ENCODE results near the gene DPY19L1. TPM values are rescaled to one million over a fixed set of nuclear protein-coding genes. Genes with fewer than 3 reads are reported as not detected.
"Not testable (repeated sequence)": the region's sequence is repeated elsewhere in the genome, so short reads cannot be mapped to it uniquely, and the experiment has no call there.

DPY19L1 gene
- total RNA-seq = 7.8 TPM

- DNase-seq (ENCODE audit: low read depth in 2 of 3, low spot score in 2 of 3) = no peak
Measured at GRCh38 chr7:35037211-35037525, at the start of gene DPY19L1. Gene DPY19L1 (minus strand): TSS chr7:35037485. CDS start chr7:35037394, 91 bp downstream.

GRCh38 chr7:35079517-35079916 lies 42.2 kb upstream of the DPY19L1 start:
- DNase-seq (ENCODE audit: low read depth in 2 of 3, low spot score in 2 of 3) = not testable (repeated sequence)

- not testable (repeated sequence) for DNase-seq (ENCODE audit: low read depth in 2 of 3, low spot score in 2 of 3)
Measured at GRCh38 chr7:35074008-35074407, 36.7 kb upstream of the DPY19L1 start.

- peak in 2 of 3 donors; percentile 5 to 20 for DNase-seq (ENCODE audit: low read depth in 2 of 3, low spot score in 2 of 3)
Measured at GRCh38 chr7:35072950-35073827, 35.9 kb upstream of the DPY19L1 start.

- not testable (repeated sequence) for DNase-seq (ENCODE audit: low read depth in 2 of 3, low spot score in 2 of 3)
Measured at GRCh38 chr7:35069084-35069483, 31.8 kb upstream of the DPY19L1 start.

- not testable (repeated sequence) for DNase-seq (ENCODE audit: low read depth in 2 of 3, low spot score in 2 of 3)
Measured at GRCh38 chr7:35065382-35065781, 28.1 kb upstream of the DPY19L1 start.

GRCh38 chr7:35058571-35058970 lies 21.3 kb upstream of the DPY19L1 start:
- DNase-seq (ENCODE audit: low read depth in 2 of 3, low spot score in 2 of 3) = not testable (repeated sequence)

GRCh38 chr7:35057505-35058451 lies 20.5 kb upstream of the DPY19L1 start:
- not testable (repeated sequence) for DNase-seq (ENCODE audit: low read depth in 2 of 3, low spot score in 2 of 3)

GRCh38 chr7:35055733-35056132 lies 18.4 kb upstream of the DPY19L1 start:
- DNase-seq (ENCODE audit: low read depth in 2 of 3, low spot score in 2 of 3) = peak in 1 of 3 donors; percentile 11

- not testable (repeated sequence) for DNase-seq (ENCODE audit: low read depth in 2 of 3, low spot score in 2 of 3)
Measured at GRCh38 chr7:35053488-35054175, 16.3 kb upstream of the DPY19L1 start.

GRCh38 chr7:35048390-35048789 lies 11.1 kb upstream of the DPY19L1 start:
- DNase-seq (ENCODE audit: low read depth in 2 of 3, low spot score in 2 of 3) = not testable (repeated sequence)

- not testable (repeated sequence) for DNase-seq (ENCODE audit: low read depth in 2 of 3, low spot score in 2 of 3)
Measured at GRCh38 chr7:35047912-35048305, 10.6 kb upstream of the DPY19L1 start.

- DNase-seq (ENCODE audit: low read depth in 2 of 3, low spot score in 2 of 3) = not testable (repeated sequence)
Measured at GRCh38 chr7:35047263-35047911, 10.1 kb upstream of the DPY19L1 start.

GRCh38 chr7:35043301-35043700 lies 6.0 kb upstream of the DPY19L1 start:
- DNase-seq (ENCODE audit: low read depth in 2 of 3, low spot score in 2 of 3) = not testable (repeated sequence)

GRCh38 chr7:35040906-35041305 lies 3.6 kb upstream of the DPY19L1 start:
- no peak for DNase-seq (ENCODE audit: low read depth in 2 of 3, low spot score in 2 of 3)

GRCh38 chr7:35039343-35039742 lies 2.1 kb upstream of the DPY19L1 start:
- no peak for DNase-seq (ENCODE audit: low read depth in 2 of 3, low spot score in 2 of 3)

GRCh38 chr7:35038354-35038753 lies 1.1 kb upstream of the DPY19L1 start:
- no peak for DNase-seq (ENCODE audit: low read depth in 2 of 3, low spot score in 2 of 3)

GRCh38 chr7:35037526-35038341 lies 449 bp upstream of the DPY19L1 start:
- peak; percentile 77 to 94 (median 93) for DNase-seq (ENCODE audit: low read depth in 2 of 3, low spot score in 2 of 3)

Data from hematopoietic multipotent progenitor cell (in vitro differentiated cells).